GM23248 (cell line): ENCODE data around the gene WDR87. TPM values are rescaled to one million over a fixed set of nuclear protein-coding genes. Genes with fewer than 3 reads are reported as not detected.

Source experiments
- DNase-seq: peaks from one replicate; pipeline ENCODE4 v3.0.0-alpha.2; 2015
- H2AFZ ChIP-seq: fragments of 200-600 bp; sonication (generic); 2 replicates; pipeline ENCODE4 v1.6.1; 2016; ENCODE audit warnings: antibody characterized with exemption
- H3F3A ChIP-seq: fragments of 200-600 bp; sonication (generic); 2 replicates; pipeline ENCODE4 v1.6.1; 2016; ENCODE audit warnings: mild to moderate bottlenecking, antibody characterized with exemption, mixed run types; ENCODE audit not compliant: insufficient read depth
- H3K27ac ChIP-seq: fragments of 200-600 bp; sonication (generic); 2 replicates; pipeline ENCODE4 v1.5.1; 2016; ENCODE audit warnings: mild to moderate bottlenecking
- H3K27me3 ChIP-seq: fragments of 200-600 bp; sonication (generic); replicated peaks from 2 replicates; pipeline ENCODE4 v1.6.1; 2016; ENCODE audit warnings: mild to moderate bottlenecking; ENCODE audit not compliant: insufficient read depth
- H3K36me3 ChIP-seq: fragments of 200-600 bp; sonication (generic); 2 replicates; pipeline ENCODE4 v1.6.1; 2016; ENCODE audit warnings: low read depth, mild to moderate bottlenecking
- H3K4me1 ChIP-seq: fragments of 200-600 bp; sonication (generic); 2 replicates; pipeline ENCODE4 v1.6.1; 2016; ENCODE audit warnings: mild to moderate bottlenecking; ENCODE audit not compliant: insufficient read depth
- H3K4me2 ChIP-seq: fragments of 200-600 bp; sonication (generic); one replicate; pipeline ENCODE4 v1.6.1; 2016; ENCODE audit warnings: mild to moderate bottlenecking; ENCODE audit not compliant: unreplicated experiment
- H3K4me3 ChIP-seq: fragments of 200-600 bp; sonication (generic); 2 replicates; pipeline ENCODE4 v1.5.1; 2016; ENCODE audit warnings: mild to moderate bottlenecking
- H3K79me2 ChIP-seq: fragments of 200-600 bp; sonication (generic); 2 replicates; pipeline ENCODE4 v1.6.1; 2016; ENCODE audit warnings: mild to moderate bottlenecking; ENCODE audit not compliant: insufficient read depth
- H3K9ac ChIP-seq: fragments of 200-600 bp; sonication (generic); 2 replicates; pipeline ENCODE4 v1.6.1; 2016; ENCODE audit warnings: mild to moderate bottlenecking
- H3K9me2 ChIP-seq: fragments of 200-600 bp; sonication (generic); 2 replicates; pipeline ENCODE4 v1.6.1; 2016; ENCODE audit warnings: mixed run types, mild to moderate bottlenecking, moderate library complexity; ENCODE audit not compliant: insufficient read depth
- H3K9me3 ChIP-seq: fragments of 200-600 bp; sonication (generic); one replicate; pipeline ENCODE4 v1.6.1; 2017; ENCODE audit warnings: low read depth
- H4K20me1 ChIP-seq: fragments of 200-600 bp; sonication (generic); 2 replicates; pipeline ENCODE4 v1.6.0; 2016; ENCODE audit not compliant: insufficient read depth
- EZH2 ChIP-seq: fragments of 200-600 bp; sonication (generic); IDR thresholded peaks from 2 replicates; pipeline ENCODE4 v1.6.1; 2018; ENCODE audit warnings: antibody characterized with exemption, mild to moderate bottlenecking; ENCODE audit not compliant: insufficient read depth, poor library complexity, severe bottlenecking
- EZH2phosphoT487 ChIP-seq: fragments of 200-600 bp; sonication (generic); IDR thresholded peaks from 2 replicates; pipeline ENCODE4 v1.6.1; 2018; ENCODE audit warnings: antibody characterized with exemption, moderate library complexity, mild to moderate bottlenecking, low read depth; ENCODE audit not compliant: insufficient read depth
- WGBS, 2 experiments: methylation state at CpG; one replicate each; pipeline ENCODE4 v1.1.6; 2015 to 2017; ENCODE audit warnings: low lambda C conversion rate in 2 of 2, low coverage in 1 of 2; ENCODE audit errors: missing lambda C conversion rate in 2 of 2; 5-methylcytosine and 5-hydroxymethylcytosine counted together
- in situ Hi-C: fragments of 300-500 bp; cut with MboI; formaldehyde crosslinking; loops from 2 replicates; pipeline ENCODE4 v1.15.0; 2020
- polyA plus RNA-seq: library from polyadenylated mRNA; unstranded; fragments of >200 nt; fragmentation: Nextera tagmentation; extraction: Ambion mirVana; gene quantifications from 2 replicates; pipeline ENCODE4 v1.2.1, GENCODE V29; 2016
- total RNA-seq: library from RNA; depleted of rRNA; stranded (reverse); fragments of >200 nt; shearing (Covaris generic); gene quantifications from 2 replicates; pipeline ENCODE4 v1.2.3, GENCODE V29; 2014

The WDR87 gene
- total and polyA plus RNA-seq, 2 experiments from 2014 or later = not detected

GRCh38 chr19:37941782-37942515 is 35.6 kb upstream of the WDR87 start:
- in situ Hi-C loops = no loop called here
- no peak overlapping the region for H3K9ac ChIP-seq
- 83 to 84% methylated on average over 12 of the region's 12 CpGs for WGBS, 2 experiments
- H3K4me1 ChIP-seq = no peaks in the 10 kb centered on the region
- no peaks in the 10 kb centered on the region for H3K9me3 ChIP-seq
- peaks cover 97% of the 10 kb centered on the region for H3K79me2 ChIP-seq
- TF ChIP-seq EZH2 (no peak), EZH2phosphoT487 (no peak)
- H3K9me2 ChIP-seq = no peaks in the 10 kb centered on the region
- no peak overlapping the region for H2AFZ ChIP-seq
- H3K27ac ChIP-seq = no peak overlapping the region
- no peaks in the 10 kb centered on the region for H4K20me1 ChIP-seq
- H3F3A ChIP-seq = no peaks in the 10 kb centered on the region
- H3K4me3 ChIP-seq = no peak overlapping the region
- DNase-seq = no peak
- no peaks in the 10 kb centered on the region for H3K27me3 ChIP-seq
- no peaks in the 10 kb centered on the region; the same call in 1 of the 2 replicates for H3K36me3 ChIP-seq
- no peak overlapping the region for H3K4me2 ChIP-seq

- 91 to 97% methylated on average over 1 of the region's 1 CpG for WGBS, 2 experiments
- DNase-seq = no peak
- peaks cover 97% of the 10 kb centered on the region for H3K79me2 ChIP-seq
Measured at GRCh38 chr19:37938353-37938752, 32.0 kb upstream of the WDR87 start.

DNA sequence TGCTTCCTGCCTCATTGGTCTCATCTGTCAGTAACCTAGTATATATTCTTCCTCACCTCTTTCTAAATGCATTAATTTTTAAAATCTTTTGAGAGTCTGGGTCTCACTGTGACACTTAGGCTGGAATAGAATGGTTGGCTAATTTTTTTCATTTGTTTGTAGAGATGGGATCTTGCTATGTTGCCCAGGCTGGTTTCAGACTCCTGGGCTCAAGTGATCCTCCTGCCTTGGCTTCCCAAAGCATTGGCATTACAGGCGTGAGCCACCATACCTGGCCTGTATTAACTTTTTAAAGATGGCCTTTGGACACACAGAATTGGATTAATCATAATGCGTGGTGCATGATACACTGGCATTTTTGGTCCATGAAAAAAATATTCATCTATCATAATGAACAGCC is 30.5 kb upstream of the WDR87 start:
- Histone ChIP-seq H3K9ac (no peak overlapping the region), H3K4me1 (peaks cover 8% of the 10 kb centered on the region), H3F3A (no peaks in the 10 kb centered on the region), H3K27ac (no peak overlapping the region), H4K20me1 (no peaks in the 10 kb centered on the region), H3K36me3 (no peaks in the 10 kb centered on the region; the same call in 1 of the 2 replicates), H3K79me2 (peaks cover 99% of the 10 kb centered on the region), H2AFZ (no peak overlapping the region), H3K9me2 (no peaks in the 10 kb centered on the region), H3K27me3 (no peaks in the 10 kb centered on the region), H3K9me3 (no peaks in the 10 kb centered on the region), H3K4me2 (no peak overlapping the region), H3K4me3 (no peak overlapping the region)
- in situ Hi-C loops = no loop called here
- WGBS, 2 experiments = 98 to 100% methylated on average over 2 of the region's 2 CpGs
- no peak for DNase-seq
- TF ChIP-seq EZH2 (no peak), EZH2phosphoT487 (no peak)

More at GRCh38 chr19:37938353-37938752, 32.0 kb upstream of the WDR87 start:
- Histone ChIP-seq H3K27ac (no peak overlapping the region), H3F3A (no peaks in the 10 kb centered on the region), H4K20me1 (no peaks in the 10 kb centered on the region), H3K4me1 (no peaks in the 10 kb centered on the region), H3K4me3 (no peak overlapping the region), H3K9me2 (no peaks in the 10 kb centered on the region), H2AFZ (no peak overlapping the region), H3K9me3 (no peaks in the 10 kb centered on the region), H3K4me2 (no peak overlapping the region), H3K27me3 (no peaks in the 10 kb centered on the region), H3K36me3 (no peaks in the 10 kb centered on the region; the same call in 1 of the 2 replicates), H3K9ac (no peak overlapping the region)
- in situ Hi-C loops = no loop called here
- TF ChIP-seq EZH2phosphoT487 (no peak), EZH2 (no peak)

DNA sequence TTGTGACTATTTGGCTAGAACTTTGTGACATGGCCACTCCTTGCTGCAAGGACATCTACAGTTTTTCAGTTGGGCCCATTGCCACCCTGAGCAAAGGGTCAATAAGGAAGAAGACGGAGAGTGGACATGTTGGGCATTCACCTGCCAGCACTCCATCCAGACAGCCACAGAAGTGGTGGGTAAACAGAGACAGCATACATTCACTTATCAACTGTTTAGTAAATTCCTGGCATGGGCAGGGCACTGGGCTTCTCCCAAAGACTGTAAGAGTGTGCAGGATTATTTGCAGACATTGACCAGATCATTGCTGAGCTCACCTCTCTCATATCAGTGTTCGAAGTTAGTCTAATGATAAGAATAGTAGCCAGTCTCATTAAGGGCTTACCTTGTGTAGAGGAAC is 29.8 kb upstream of the WDR87 start:
- no peak for DNase-seq
- peaks cover 15% of the 10 kb centered on the region for H3K4me1 ChIP-seq
- no peaks in the 10 kb centered on the region for H3K9me2 ChIP-seq
- no peak overlapping the region for H3K4me2 ChIP-seq
- peaks cover 99% of the 10 kb centered on the region for H3K79me2 ChIP-seq
- no peaks in the 10 kb centered on the region for H4K20me1 ChIP-seq
- no peak overlapping the region for H2AFZ ChIP-seq
- H3F3A ChIP-seq = no peaks in the 10 kb centered on the region
- 98 to 100% methylated on average over 2 of the region's 2 CpGs for WGBS, 2 experiments
- no peak overlapping the region for H3K9ac ChIP-seq
- H3K4me3 ChIP-seq = no peak overlapping the region
- in situ Hi-C loops = no loop called here
- TF ChIP-seq EZH2phosphoT487 (no peak), EZH2 (no peak)
- no peaks in the 10 kb centered on the region for H3K27me3 ChIP-seq
- no peaks in the 10 kb centered on the region for H3K9me3 ChIP-seq
- no peaks in the 10 kb centered on the region; the same call in 1 of the 2 replicates for H3K36me3 ChIP-seq
- no peak overlapping the region for H3K27ac ChIP-seq
